HL-60 (cell line): ENCODE data around the gene MAPKAPK2.

Source experiments
- POLR2AphosphoS5 ChIP-seq: IDR thresholded peaks from 2 replicates; pipeline ENCODE4 v1.6.1; 2012; ENCODE audit warnings: low read depth
- SPI1 ChIP-seq: IDR thresholded peaks from 2 replicates; pipeline ENCODE4 v1.6.1; 2012; ENCODE audit warnings: low read depth, mild to moderate bottlenecking, borderline replicate concordance
- TF ChIP-seq, protein P1 (sequence below): IDR thresholded peaks from one replicate; pipeline ENCODE4 v1.5.1; 2011; ENCODE audit warnings: low read length, control low read depth, inconsistent platforms; ENCODE audit not compliant: insufficient read depth
- TF ChIP-seq, protein P2 (sequence below): IDR thresholded peaks from 2 replicates; pipeline ENCODE4 v1.6.1; 2012; ENCODE audit warnings: low read depth; ENCODE audit not compliant: insufficient replicate concordance

DNA sequence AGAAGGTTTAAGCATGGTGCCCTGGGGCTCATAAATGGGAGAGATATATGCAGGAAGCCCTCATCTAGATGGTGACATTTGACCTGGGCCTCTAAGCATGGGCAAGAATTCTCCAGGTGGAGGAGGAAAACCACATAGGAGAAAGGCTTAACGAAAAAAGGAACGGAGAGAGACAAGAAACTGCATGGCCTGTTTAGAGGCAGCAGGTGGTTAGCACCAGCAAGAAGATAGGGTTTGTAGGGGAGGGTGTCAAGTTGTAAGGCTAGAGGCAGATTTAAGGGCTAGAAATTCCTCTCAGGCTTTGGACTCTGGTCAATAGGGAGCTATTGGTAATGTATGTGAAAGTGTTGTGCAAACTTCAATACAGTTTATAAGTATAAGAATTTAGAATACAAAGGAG is 8.2 kb upstream of the MAPKAPK2 start:
- TF ChIP-seq, protein P1, sequence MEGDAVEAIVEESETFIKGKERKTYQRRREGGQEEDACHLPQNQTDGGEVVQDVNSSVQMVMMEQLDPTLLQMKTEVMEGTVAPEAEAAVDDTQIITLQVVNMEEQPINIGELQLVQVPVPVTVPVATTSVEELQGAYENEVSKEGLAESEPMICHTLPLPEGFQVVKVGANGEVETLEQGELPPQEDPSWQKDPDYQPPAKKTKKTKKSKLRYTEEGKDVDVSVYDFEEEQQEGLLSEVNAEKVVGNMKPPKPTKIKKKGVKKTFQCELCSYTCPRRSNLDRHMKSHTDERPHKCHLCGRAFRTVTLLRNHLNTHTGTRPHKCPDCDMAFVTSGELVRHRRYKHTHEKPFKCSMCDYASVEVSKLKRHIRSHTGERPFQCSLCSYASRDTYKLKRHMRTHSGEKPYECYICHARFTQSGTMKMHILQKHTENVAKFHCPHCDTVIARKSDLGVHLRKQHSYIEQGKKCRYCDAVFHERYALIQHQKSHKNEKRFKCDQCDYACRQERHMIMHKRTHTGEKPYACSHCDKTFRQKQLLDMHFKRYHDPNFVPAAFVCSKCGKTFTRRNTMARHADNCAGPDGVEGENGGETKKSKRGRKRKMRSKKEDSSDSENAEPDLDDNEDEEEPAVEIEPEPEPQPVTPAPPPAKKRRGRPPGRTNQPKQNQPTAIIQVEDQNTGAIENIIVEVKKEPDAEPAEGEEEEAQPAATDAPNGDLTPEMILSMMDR = no peak
- TF ChIP-seq, protein P2, sequence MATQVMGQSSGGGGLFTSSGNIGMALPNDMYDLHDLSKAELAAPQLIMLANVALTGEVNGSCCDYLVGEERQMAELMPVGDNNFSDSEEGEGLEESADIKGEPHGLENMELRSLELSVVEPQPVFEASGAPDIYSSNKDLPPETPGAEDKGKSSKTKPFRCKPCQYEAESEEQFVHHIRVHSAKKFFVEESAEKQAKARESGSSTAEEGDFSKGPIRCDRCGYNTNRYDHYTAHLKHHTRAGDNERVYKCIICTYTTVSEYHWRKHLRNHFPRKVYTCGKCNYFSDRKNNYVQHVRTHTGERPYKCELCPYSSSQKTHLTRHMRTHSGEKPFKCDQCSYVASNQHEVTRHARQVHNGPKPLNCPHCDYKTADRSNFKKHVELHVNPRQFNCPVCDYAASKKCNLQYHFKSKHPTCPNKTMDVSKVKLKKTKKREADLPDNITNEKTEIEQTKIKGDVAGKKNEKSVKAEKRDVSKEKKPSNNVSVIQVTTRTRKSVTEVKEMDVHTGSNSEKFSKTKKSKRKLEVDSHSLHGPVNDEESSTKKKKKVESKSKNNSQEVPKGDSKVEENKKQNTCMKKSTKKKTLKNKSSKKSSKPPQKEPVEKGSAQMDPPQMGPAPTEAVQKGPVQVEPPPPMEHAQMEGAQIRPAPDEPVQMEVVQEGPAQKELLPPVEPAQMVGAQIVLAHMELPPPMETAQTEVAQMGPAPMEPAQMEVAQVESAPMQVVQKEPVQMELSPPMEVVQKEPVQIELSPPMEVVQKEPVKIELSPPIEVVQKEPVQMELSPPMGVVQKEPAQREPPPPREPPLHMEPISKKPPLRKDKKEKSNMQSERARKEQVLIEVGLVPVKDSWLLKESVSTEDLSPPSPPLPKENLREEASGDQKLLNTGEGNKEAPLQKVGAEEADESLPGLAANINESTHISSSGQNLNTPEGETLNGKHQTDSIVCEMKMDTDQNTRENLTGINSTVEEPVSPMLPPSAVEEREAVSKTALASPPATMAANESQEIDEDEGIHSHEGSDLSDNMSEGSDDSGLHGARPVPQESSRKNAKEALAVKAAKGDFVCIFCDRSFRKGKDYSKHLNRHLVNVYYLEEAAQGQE = no peak
- no peak for TF ChIP-seq POLR2AphosphoS5
- peak; percentile 6; the same call in 1 of the 2 replicates for TF ChIP-seq SPI1
